NCI-H2227 treated with DMSO at 0.1 percent for 48 hours (cell line): ENCODE measurements around the gene SLC22A13.
A peak's percentile ranks its signal among the peaks of the same experiment; 100 is the strongest.
"Not testable (repeated sequence)": the region's sequence is repeated elsewhere in the genome, so short reads cannot be mapped to it uniquely, and the experiment has no call there.

Experiments
- DNase-seq: peaks from one replicate; lab custom pipeline; 2025; lab: John Stamatoyannopoulos, UW

Gene SLC22A13, protein sequence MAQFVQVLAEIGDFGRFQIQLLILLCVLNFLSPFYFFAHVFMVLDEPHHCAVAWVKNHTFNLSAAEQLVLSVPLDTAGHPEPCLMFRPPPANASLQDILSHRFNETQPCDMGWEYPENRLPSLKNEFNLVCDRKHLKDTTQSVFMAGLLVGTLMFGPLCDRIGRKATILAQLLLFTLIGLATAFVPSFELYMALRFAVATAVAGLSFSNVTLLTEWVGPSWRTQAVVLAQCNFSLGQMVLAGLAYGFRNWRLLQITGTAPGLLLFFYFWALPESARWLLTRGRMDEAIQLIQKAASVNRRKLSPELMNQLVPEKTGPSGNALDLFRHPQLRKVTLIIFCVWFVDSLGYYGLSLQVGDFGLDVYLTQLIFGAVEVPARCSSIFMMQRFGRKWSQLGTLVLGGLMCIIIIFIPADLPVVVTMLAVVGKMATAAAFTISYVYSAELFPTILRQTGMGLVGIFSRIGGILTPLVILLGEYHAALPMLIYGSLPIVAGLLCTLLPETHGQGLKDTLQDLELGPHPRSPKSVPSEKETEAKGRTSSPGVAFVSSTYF

DNA sequence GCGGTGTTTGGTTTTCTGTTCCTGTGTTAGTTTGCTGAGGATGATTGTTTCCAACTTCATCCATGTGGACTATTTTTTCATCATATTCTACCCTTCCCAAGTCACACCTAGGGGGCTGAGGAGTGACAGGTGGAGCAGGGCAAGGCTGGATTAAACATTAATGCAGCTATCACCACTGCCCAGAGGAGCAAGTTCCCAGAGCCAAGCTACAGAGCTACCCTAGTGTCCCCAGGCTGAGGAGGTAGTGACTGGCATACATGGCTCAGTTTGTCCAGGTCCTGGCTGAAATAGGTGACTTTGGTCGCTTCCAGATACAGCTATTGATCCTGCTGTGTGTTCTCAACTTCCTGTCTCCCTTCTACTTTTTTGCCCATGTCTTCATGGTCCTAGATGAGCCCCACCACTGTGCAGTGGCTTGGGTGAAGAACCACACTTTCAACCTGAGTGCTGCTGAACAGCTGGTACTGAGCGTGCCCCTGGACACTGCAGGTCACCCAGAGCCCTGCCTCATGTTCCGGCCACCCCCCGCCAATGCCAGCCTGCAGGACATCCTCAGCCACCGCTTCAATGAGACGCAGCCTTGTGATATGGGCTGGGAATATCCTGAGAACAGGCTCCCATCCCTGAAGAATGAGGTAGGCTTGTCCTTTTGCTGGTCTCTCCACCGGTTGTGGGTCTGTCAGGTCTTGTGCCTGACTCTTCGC is at the start of gene SLC22A13:
Gene SLC22A13 (plus strand): TSS at position 209 of the 704 bp plus-strand sequence. CDS start 49 bp downstream, at position 258.
- DNase-seq = no peak

DNA sequence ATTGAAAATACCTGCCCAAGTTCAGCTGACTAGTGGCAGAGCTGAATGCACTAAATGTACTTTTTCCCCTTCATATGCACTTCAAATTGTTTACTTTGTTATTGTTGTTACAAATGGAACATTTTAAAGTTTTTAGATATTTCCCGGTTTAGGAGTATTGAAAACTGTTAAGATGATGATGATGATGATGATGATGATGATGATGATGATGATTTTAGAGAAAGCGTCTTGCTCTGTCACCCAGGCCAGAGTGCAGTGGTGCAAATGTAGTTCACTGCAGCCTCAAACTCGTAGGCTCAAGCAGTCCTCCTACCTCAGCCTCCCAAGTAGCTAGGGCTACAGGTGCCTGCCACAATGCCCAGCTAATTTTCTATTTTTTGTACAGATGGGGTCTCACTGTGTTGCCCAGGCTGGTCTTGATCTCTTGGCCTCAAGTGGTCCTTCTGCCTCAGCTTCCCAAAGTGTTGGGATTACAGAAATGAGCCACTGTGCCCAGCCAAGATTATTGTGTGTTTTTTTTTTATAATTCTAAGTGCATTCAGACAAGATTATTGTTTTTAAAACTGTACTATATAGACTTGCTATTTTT is 45.9 kb upstream of the SLC22A13 start:
- no peak for DNase-seq

DNA sequence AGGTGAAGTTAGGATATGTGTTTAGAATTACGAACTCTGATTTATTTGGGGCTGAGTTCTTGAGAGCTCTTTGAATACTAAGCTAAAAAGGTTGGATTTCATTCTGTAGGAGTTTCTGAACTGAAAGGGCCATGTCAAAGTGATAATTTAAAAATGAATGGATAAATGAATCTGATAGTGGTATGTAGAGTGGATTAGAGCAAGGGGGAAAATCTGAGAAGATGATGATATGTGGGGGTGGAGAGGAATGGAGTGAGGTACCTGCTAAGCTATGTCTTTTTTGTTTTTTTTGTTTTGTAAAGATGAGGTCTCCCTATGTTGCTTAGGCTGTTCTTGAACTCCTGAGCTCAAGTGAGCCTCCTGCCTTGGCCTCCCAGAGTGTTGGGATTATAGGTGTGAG is 44.6 kb upstream of the SLC22A13 start:
- no peak for DNase-seq

DNA sequence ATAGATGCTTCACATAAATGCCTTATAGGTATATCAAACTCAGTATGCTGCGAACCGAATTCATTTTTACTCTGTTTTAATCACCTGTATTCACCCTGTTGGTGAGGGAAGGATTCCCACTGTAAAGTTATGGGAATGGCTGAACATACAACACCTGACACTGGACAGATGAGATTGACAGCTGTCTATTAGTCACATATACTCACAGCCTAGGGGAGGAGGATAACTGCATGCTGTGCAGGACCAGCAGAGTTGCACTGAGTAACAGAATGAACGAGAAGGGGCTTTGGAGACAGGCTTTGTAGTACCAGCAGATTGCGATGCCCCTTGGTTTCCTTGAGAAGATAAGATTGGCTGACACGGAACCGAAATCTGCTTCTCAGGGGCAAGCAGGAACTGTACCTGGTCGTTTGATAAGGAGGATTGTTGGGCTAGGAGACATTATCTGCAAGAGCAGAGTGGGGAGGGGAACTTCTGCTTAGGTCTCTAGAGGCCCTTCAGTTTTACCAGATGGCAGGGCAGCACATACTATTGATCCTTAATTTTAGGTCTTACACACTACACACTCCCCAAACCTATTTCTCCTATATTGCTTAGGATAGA is 43.5 kb upstream of the SLC22A13 start:
- no peak for DNase-seq

DNA sequence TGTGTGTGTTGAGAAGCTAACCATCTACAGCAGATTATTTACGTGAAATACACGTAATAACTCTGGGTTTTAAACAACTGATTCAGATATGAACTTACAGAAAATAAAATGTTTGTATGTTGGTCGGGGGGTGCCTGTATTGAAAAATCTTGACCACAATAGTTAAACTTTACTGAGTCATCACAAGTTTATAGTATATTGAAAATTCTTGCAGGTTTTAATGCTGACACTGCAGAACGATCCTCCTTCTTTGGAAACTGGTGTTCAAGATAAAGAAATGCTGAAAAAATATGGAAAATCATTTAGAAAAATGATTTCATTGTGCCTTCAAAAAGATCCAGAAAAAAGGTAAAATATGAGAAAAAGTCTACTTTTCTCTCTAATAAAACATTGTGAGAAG is 41.3 kb upstream of the SLC22A13 start:
- DNase-seq = no peak

DNA sequence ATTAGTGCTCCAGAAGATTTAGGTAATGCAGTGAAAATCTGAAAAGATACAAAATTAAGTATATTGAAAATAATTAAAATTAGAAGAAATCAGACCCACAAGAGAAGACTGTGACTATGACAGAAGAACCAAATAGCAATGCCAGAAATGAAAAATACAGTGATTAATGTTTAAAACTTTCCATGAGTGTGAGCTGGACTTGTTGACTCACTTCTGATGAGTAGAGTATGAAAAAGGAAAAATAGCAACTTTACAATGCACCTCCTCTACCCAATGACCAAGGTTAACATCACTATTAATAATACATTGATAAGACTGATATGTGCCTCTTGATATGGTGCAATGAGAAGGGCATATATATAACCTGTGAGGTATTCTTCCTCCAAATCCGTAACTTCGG is 39.3 kb upstream of the SLC22A13 start:
- DNase-seq = no peak

DNA sequence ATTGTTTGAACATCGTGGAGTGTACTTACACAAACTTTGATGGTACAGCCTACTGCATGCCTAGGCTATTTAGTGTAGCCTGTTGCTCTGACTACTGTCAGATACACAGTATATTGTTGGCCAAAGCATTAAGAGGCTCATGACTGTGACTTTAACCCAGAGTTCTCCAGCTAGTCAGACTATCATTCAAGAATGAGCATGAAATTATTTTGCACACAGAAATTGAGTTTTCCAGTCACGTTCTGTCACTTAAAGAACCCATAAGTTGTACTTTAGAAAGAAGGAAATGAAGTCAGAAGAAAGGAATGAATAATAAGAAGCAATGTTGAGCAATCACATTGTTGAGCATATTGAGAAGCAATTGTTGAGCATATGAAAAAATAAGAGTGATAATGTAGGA is 37.6 kb upstream of the SLC22A13 start:
- DNase-seq = no peak

DNA sequence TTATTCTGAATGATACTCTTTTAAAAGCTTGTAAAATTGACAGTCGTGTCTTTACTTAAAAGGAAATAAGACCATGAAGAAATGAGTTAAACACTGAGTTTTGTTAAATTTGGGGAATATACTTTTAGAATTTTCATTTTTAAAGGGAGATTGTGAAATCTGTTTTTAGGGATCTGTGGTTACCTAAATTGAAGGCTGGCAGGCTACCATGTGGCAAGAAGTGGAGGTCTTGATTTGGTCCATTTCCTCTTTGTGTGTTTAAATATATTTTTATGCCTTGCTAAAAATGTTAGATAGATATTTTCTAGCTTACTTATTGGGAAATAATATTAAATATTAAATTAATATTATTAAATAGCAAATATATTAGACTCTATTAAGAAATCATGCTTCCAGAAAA is 36.6 kb upstream of the SLC22A13 start:
- no peak for DNase-seq

DNA sequence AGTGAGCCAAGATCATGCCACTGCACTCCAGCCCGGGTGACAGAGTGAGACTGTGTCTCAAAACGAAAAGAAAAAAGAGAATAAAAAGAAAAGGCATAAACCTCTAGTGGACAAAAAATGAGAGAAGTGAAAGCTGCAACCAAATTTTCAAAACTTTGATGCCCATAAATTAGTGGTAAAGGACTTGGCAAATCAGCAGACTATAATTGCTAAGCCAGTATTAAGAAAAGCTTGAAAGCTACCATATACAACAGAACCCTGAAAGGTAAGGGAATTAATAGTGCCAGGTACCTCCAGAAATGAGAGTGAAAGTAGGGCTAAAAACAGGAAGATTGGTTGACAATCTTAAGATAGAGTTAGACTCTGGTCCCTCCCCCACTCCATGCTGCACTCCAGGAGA is 32.9 kb upstream of the SLC22A13 start:
- DNase-seq = no peak

DNA sequence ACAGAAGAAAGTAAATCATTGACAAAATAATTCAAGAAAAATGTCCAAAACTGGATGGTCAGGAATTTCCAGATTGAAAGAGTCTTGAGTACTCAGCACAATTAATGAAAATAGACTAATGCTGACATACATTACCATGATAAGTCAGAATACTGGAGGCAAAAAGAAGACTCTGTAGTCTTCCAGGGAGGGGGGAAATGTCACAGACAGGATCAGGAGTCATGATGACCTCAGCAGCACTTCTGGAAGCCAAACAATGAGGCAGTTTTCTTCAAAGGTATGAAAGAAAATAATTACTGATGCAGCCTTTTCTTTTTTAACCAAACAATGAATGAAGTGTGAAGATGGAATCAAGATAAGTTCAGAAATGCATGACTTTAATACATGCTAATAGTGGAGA is 30.1 kb upstream of the SLC22A13 start:
- no peak for DNase-seq

DNA sequence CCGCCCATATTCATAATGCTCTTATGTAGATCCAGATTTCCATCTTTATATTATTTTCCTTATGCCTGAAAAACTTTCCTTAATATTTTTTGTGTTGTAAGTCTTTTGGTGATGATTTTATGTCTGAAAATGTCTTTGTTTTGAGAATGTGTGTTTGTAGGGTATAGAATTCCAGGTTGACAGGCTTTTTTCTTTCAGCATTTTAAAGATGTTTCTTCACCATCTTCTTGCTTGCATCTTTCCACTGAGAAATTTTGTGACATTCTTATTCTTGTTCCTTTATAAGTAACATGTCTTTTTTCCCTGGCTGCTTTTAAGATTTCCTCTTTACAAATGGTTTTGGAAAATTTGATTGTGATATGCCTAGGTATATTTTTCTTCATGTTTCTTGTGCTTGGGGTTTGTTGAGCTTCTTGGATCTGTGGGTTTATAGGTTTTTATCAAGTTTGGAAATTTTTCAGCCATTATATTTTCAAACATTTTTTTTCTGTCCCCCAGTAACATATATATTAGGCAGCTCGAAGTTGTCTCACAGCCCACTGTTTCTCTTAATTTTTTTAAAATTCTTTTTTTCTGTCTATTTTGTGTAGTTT is 27.1 kb upstream of the SLC22A13 start:
- no peak for DNase-seq

DNA sequence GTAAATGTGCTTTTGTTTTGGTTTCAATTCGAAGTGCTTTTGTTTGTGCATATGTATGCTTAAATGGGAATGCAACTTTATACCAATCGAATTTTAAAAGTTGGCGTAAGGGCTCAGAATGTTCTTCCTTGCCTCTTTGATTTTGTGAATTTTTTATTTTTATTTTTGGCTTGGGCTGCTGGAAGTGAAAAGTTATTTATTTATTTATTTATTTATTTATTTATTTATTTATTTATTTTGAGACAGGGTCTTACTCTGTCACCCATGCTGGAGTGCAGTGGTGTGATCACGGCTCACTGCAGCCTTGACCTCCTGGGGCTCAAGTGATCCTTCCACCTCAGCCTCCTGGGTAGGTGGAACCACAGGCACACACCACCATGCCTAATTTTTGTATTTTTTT is 22.8 kb upstream of the SLC22A13 start:
- not testable (repeated sequence) for DNase-seq

DNA sequence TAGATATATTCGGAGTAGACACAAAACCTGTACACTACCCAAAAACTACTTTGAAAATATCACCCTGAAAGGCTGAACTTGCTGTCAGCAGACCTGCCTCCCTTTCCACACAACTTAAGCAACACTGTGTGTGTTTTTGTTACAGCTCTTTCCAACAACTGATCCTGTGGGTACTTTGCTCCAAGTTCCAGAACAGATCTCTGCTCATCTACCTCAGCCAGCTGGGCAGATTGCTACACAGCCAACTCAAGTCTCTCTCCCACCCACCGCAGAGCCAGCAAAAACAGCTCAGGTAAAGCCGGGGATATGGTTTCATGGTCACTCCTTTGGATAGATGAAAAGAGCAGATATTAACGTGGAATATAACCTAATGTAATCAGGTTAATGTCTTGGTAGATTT is 19.7 kb upstream of the SLC22A13 start:
- no peak for DNase-seq

DNA sequence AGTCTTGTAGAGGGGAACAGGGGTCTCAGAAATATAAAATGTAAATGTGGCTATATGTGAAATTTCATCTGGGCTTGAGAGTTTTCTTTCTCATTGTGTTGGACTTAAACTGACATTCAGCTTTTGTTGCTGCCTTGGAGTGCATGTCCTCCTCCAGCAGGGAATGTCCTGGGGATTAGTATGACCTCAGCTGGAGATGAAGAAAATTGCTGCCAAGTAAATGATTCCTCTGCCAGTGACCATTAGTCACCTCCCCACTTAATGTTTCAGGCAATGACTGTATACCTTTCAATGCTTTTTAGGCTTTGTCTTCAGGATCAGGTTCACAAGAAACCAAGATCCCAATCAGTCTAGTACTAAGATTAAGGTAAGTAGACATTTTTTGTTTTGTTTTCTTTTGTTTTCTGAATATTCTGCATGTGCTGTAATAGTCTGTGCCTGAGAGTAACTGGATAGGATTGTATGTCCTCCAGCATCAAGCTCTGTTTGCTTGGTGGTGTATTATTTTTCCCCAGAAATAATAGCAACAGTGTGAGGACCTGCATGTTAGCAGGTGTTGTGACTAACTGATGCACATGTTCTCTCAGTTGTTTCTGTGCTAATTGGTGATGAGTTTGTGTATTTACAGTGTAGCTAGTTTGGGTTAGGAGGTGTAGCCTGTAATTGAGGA is 18.1 kb upstream of the SLC22A13 start:
- DNase-seq = peak; percentile 43

DNA sequence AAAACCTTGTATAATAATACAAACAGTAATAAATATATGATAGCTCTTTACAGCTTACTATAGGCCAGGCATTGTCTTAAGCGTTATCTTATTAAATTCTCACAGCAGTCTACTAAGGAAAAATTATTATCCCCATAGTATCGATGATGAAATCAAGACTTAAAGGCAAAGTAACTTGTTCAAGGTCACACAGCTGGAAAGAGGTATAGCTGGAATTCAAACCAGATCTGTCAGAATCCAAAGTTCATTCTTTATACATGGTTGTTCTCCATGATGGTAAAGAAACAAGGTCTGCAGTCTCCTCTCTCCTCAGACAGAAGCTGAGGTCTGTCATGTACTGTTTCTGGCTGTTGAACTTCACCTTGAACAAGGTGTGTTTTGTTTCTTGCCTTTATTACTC is 15.4 kb upstream of the SLC22A13 start:
- no peak for DNase-seq

DNA sequence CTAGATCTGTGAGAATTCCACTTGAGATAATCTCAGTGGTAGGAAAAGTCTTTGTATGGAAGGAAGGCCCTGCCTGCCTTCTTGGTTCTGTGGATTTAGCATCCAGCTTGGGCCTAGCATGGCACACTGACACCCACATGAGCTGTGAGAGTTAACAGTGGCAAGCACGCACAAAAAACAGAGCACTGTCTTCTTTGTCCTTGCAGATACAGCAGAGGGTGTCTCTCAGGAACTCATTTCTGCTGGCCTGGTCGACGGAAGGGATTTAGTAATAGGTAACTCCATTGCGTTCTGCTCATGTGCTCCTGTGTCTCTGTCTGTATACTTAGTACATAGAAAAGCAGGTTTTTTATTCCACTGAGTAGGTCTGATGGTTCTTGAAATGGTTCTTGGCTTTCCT is 14.4 kb upstream of the SLC22A13 start:
- no peak for DNase-seq

DNA sequence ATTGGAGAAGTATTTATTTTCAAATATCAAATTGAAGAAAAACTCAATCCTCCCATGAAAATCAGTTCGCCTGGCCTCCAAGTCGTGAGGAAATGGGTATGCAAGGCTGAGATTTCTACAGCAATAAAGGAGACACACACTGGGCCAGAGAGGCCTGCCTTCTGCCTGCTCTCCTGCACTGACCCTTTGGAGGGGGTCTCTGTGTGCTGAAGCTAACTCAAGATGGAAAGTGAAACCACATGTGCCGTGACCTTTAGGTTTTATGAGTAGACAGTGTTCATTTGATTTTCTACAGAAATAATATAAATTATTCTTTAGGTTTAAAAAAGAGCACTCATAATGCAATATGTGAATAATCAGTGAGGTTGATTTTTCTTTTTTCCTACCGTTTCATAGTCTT is 11.9 kb upstream of the SLC22A13 start:
- no peak for DNase-seq

DNA sequence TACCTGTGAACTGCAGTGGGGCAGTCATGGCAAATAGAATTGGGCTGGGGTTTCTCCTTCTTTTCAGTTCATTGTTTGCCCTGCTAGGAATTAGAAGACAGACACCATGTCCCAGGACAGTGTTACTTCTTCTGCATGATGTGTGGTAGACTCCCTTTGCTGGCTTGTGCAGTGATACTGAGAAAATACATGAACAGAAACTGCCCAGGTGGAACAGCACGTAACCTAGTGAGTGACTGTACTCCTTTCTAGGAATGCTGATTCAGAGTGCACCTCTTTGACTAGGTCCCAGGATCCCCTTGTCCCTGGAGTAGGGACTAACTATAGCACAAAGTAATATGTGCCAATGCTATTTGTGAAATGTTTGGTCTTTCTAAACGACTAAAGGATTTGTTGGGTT is 10.7 kb upstream of the SLC22A13 start:
- no peak for DNase-seq

DNA sequence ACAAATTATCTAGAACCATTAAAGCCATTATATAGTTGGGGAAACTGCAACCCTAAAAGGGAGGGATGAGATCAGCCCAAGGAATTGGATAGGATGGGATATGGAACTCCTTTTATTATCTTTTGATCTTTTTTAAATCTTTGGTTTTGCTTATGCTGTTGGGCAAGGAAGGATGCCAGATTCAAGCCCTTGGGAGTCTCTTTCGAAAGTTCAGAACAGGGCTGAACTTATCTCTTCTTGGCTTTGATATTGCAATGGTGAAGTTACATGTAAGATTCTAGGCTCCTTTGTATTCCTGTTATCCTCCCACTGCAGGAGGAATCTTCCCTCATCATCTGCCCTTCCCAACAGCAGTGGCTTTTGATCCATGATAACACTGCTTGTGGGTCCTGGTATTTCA is 10.0 kb upstream of the SLC22A13 start:
- DNase-seq = no peak

DNA sequence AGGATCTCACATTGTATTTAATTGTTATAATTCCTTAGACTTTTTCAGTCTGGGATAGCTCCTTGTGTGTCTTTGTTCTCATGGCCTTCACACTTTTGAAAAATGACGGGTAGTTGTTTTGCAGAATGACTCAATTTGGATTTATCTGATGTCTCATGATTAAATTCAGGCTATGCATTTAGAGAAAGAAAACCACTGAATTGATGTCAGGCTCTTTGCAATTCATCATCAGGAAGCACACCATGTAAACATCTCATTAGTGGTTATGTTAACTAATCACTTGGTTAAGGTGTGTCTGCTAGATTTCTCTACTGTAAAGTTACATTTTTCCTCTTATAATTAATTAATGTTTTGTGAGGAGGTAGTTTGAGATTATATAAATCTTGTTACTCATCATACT is 8.0 kb upstream of the SLC22A13 start:
- DNase-seq = no peak

DNA sequence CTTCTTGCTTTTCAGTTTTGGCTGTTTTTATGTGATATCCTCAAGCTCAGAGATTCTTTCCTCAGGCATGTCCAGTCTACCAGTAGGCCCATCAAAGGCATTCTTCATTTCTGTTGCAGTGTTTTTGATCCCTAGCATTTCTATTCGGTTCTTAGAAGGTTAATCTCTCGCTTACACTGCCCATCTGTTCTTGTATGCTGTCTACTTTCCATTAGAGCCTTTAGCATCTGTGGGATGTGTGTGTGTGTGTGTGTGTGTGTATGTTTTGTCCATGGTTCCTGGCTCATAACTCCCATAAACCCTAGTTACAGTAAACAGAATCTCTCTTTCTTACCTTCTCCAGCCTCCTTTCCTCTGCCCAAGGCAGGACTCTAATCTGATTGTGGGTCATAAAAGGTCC is 5.1 kb upstream of the SLC22A13 start:
- DNase-seq = no peak

DNA sequence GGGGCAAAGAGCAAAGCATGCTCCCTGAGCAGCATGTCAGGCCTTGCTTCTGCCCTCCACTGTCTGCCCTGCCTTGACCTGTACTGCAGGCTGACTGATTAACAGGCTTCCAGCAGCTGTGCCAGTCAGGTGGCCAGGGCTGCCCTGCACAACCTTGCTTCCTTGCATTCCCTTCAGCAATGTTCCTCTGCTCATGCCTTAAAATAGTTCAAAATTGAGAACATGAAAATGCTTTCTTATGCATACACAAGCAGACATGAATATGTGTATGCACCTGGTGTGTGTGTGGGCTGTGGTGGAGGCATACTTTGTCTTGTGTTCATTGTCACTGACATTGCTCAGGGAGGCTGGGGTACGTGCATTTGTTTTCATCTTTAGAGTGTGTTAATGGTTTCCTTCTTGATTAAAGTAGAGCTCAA is 1.2 kb upstream of the SLC22A13 start:
- DNase-seq = no peak
